ENCODE data around the gene CLPSL1.

- TF ChIP-seq CTCF (IDR thresholded peaks at IDR 0.05) (no peak), POLR2A (IDR thresholded peaks at IDR 0.05) (no peak)
Measured at GRCh38 chr6:35776364-35777215, 4.2 kb upstream of the CLPSL1 start, which contains the start of gene CLPSL2.
